ENCODE measurements around the gene WDR26. TPM values are rescaled to one million over a fixed set of nuclear protein-coding genes. Genes with fewer than 3 reads are reported as not detected.
A peak's percentile ranks its signal among the peaks of the same experiment; 100 is the strongest.

WDR26 gene
- total RNA-seq, 1 experiment from 2014 or later, result 81.4 TPM

GRCh38 chr1:224432146-224432545 is 2.5 kb downstream of the WDR26 start:
- H3K56ac ChIP-seq (ENCODE audit: insufficient read length, low read depth, low read length), result no peak overlapping the region
- no peak overlapping the region for H4K91ac ChIP-seq (ENCODE audit: insufficient read length, low read depth, low read length)
- H3K9ac ChIP-seq (ENCODE audit: extremely low read depth, insufficient read length, low read length), result peak overlapping the region; percentile 17
- Mint-ChIP-seq H3K36me3 (ENCODE audit: insufficient read depth in 1 of 3, low read depth in 3 of 3) (peaks cover 28 to 47% (median 44%) of the 10 kb centered on the region in 3 experiments; a peak in 6 of 7 replicates), H3K27ac (peak overlapping the region in 1 of 3 experiments; percentile 58; a peak in 2 of 7 replicates), H3K4me3 (peak overlapping the region; percentile 86 to 96), H3K27me3 (ENCODE audit: low read depth) (no peaks in the 10 kb centered on the region), H3K4me1 (peaks cover 41 to 42% of the 10 kb centered on the region in 2 experiments), H3K9me3 (no peaks in the 10 kb centered on the region)
- peaks cover 19% of the 10 kb centered on the region; the same call in 1 of the 2 replicates for H3K79me2 ChIP-seq (ENCODE audit: insufficient read depth, low read length)
- no peak overlapping the region for H2BK15ac ChIP-seq (ENCODE audit: low read depth, low read length)
- H3K14ac ChIP-seq (ENCODE audit: insufficient read depth, low read length), result no peak overlapping the region
- H3T11ph ChIP-seq (ENCODE audit: low read length), result no peak overlapping the region
- no peak overlapping the region for H2AK5ac ChIP-seq (ENCODE audit: insufficient read length, low read length)
- H3K79me1 ChIP-seq (ENCODE audit: insufficient read depth, low read depth, low read length, poor library complexity, severe bottlenecking), result peaks cover 3% of the 10 kb centered on the region
- no peak overlapping the region for H2BK5ac ChIP-seq (ENCODE audit: insufficient read length, low read length)
- no peak overlapping the region for H4K8ac ChIP-seq (replicated peaks; ENCODE audit: insufficient read length, low read depth, low read length)
- peaks cover 17% of the 10 kb centered on the region for H3K23me2 ChIP-seq (ENCODE audit: insufficient read length, low read depth, low read length, poor library complexity, severe bottlenecking)
- no peak overlapping the region for H2AFZ ChIP-seq (ENCODE audit: low read length)
- no CpG with 5 or more reads among the region's 2 CpGs for WGBS (ENCODE audit: extremely low coverage, insufficient read length, low lambda C conversion rate)
- no peaks in the 10 kb centered on the region for H3K4me1 ChIP-seq (ENCODE audit: insufficient read depth, low read length)
- H2BK120ac ChIP-seq (ENCODE audit: low read depth, low read length, poor library complexity, severe bottlenecking), result no peak overlapping the region
- no peak overlapping the region for H3K18ac ChIP-seq (ENCODE audit: insufficient read length, low read depth, low read length)
- no peaks in the 10 kb centered on the region for H3K9me3 ChIP-seq (ENCODE audit: control insufficient read depth, low read depth, low read length)
- H3K23ac ChIP-seq (ENCODE audit: insufficient read length, low read depth, low read length), result no peak overlapping the region
- no peak overlapping the region for H2BK20ac ChIP-seq (ENCODE audit: low read depth, low read length, poor library complexity, severe bottlenecking)
- H2BK12ac ChIP-seq (ENCODE audit: insufficient read length, low read depth, low read length), result no peak overlapping the region
- no peak for DNase-seq
- no peaks in the 10 kb centered on the region for H3K27me3 ChIP-seq (ENCODE audit: insufficient read depth, low read length)
- H4K5ac ChIP-seq (ENCODE audit: insufficient read length, low read depth, low read length), result no peak overlapping the region
- peaks cover 5% of the 10 kb centered on the region for H4K20me1 ChIP-seq (ENCODE audit: control insufficient read depth, insufficient read depth, insufficient read length)
- TF ChIP-seq CTCF (conservative IDR thresholded peaks at IDR 0.05), result no peak
- no peak overlapping the region for H3K4ac ChIP-seq (ENCODE audit: low read depth, low read length)
- H3K27ac ChIP-seq (ENCODE audit: insufficient read length, low read depth, low read length), result no peak overlapping the region
- H3K4me2 ChIP-seq (ENCODE audit: insufficient read depth, insufficient read length, low read length), result peak overlapping the region; percentile 94

Measured in H9 (cell line).